UCSD-AML1 (cell line): ENCODE data around the gene TMCO4.
"Not testable (repeated sequence)": the region's sequence is repeated elsewhere in the genome, so short reads cannot be mapped to it uniquely, and the experiment has no call there.

ENCODE experiments used
- DNase-seq: peaks from one replicate; lab custom pipeline; 2025; ENCODE audit not compliant: unreplicated experiment; lab: John Stamatoyannopoulos, UW

The TMCO4 gene

DNA sequence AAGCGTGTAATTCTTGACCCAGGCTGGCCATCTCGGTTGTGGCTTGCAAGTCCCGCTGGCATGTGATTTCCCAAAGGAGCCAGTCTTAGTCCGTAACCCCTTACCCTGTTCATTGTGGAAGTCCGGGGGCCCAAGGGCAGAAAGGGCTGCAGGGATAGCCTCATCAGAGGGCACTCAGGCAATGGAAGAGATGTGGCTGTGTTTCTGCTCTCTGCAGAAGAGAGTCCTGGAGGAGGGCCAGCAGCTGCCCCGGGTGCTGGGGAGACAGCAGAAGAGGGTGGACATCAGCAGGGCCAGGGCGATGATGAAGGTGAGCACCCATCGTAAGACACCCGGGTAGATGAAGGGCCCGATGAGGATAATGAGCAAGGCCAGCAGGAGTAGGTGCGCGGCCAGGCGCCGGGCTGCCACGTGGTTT is 14.5 kb upstream of the TMCO4 start:
- DNase-seq, result no peak

GRCh38 chr1:19813643-19813960 is 13.9 kb upstream of the TMCO4 start:
- DNase-seq, result no peak

DNA sequence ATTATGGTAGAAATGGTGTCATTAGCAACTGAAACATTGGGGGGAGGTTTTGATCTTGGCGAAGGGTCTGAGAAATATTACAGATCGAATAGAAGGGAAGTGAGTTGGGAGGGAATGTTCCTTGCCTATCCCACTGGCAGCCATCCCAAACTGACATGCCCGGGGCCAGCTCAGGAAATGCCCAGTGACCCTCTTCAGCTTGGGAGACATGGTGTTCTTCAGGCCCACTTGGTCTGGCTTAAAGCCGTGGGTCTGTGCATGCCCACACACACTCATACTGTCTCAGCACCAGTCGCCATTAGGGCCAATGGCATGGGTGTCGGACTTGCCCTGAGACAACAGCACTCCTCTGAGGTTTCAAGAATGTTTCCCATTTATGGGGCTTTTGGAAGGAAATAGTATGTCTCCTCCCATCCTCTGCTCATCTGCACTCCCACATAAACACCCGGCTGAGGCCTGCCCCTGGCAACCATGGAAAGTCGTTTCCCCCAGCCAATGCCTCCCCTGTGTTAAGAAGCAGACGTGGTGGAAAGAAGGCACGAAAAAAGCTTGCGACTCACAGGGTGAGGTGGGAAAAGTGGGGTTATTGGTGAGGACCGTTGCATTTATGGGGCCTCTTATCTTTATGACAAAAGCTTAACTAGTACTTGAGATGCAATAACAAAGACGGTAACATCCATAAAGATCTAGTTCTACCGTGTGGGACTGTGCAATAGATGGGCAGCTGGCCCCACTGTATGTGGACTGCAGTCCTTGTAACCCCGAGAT is 13.3 kb upstream of the TMCO4 start:
- DNase-seq, result no peak

DNA sequence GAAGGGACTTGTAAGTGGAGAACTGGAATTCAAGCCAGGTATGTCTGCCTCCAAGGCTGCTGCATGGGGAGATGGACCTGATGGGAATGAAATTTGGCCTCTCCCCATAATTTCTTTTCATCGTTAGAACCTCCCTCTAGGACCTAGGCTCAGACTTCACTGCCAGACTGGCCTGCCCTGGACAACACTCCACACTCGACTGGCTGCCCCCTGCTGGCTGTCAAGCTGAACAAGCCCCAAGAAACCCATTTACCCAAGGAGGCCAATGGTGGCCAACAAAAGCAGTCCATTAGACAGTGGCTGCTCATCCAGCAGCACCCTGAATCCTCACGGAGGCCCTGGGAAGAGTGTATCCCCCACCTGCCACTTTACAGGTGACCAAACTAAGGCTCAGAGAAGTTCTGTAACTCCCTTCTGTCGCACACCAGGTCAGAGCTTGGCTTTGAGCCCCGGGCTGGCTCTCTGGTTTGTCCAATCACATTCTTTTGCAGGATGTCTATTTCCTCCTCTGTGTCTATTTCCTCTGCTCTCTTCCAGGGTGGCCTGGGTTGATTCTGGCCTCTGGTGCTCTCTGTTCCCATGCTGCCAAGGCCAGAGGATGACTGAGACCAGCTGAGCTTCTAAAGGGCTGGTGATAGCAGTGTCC is 11.6 kb upstream of the TMCO4 start:
- DNase-seq, result peak; percentile 44

- DNase-seq, result no peak
Measured at GRCh38 chr1:19809044-19809750, 9.5 kb upstream of the TMCO4 start.

DNA sequence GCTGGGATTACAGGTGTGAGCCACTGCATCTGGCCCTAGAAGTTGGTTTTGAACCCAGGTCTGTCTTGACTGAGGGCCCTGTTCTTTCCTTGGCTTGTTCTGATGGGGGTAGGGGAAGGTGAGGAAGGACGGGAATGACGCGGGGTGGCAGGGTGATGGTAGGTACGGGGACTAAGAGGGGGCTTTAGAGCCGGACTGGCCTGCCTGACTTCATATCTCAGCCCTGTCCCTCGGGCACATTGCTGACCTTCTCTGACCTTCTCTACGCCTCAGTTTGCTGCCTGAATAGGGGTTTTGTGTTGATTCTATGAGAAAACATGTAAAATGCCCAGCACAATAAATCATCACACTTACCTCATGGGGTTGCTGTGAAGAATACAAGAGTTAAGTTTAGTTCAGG is 8.6 kb upstream of the TMCO4 start:
- DNase-seq, result no peak

DNA sequence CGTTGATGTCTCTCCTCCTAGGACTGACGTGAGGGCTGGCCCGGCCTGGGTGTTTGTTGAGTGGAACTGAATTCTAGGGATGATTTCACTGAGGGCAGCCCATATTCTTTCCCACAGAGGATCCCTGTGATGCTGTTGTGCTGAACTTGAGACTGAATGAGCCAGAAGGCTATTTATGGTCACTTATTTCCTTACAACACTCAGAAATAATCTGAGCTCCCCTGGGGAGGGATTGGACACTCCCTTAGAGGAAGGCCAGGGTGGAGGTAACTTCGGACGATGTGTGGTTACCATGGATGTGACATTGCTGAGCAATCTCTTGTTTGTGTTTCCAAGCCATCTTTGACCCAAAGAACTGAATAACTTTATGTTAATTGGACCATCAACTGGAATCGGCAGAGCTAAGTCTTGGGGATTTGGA is 5.1 kb upstream of the TMCO4 start:
- DNase-seq, result no peak

- no peak for DNase-seq
Measured at GRCh38 chr1:19802269-19802668, 2.6 kb upstream of the TMCO4 start.

DNA sequence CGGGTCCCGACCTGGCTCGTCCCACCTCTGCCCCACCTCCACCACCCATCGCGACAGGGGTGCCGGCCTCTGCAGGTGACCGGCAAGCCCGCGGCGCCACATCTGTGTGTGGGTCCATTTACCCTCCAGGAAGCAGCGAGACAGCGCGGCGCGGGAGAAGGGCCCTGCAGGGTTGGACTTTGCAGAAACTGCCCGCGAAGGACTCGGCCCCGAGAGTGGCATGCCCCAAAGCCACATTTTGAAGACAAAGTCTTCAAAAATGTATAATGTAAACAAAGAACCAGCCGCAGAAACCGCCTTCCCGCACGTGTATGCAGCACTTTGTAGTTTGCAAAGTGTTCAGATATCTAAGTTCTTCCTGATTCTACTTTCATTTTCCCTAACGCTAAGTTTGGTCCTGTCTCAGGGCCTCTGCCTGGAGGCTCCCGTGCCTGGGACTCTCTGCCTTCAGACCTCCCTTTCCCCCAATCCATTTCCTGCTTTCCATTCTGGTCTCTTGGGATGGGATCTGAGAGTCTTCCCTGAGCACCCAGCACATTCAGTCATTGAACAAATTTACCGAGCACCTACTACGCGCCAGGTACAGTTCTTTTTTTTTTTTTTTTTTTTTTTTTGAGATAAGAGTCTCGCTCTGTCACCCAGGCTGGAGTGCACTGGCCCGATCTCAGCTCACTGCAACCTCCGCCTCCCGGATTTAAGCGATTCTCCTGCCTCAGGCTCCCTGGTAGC is 524 bp upstream of the TMCO4 start:
- DNase-seq, result peak; percentile 61

- no peak for DNase-seq
Measured at GRCh38 chr1:19798486-19799229, 1.1 kb downstream of the TMCO4 start.

- DNase-seq, result no peak
Measured at GRCh38 chr1:19797827-19798226, 1.9 kb downstream of the TMCO4 start.

DNA sequence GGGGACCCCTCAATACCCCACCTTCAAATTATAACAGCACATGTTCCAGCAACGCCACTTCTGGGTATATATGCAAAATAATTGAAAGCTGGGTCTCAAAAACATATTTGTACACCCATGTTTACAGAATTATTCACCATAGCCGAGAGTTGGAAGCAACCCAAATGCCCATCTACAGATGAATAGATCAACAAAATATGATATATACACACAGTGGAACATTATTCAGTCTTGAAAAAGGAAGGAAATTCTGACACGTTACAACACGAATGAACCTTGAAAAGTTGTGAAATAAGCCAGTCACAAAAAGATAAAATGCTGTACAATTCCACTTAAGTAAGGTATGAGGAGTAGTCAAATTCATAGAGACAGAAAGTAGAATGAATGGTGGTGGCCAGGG is 5.1 kb downstream of the TMCO4 start:
- DNase-seq, result no peak

DNA sequence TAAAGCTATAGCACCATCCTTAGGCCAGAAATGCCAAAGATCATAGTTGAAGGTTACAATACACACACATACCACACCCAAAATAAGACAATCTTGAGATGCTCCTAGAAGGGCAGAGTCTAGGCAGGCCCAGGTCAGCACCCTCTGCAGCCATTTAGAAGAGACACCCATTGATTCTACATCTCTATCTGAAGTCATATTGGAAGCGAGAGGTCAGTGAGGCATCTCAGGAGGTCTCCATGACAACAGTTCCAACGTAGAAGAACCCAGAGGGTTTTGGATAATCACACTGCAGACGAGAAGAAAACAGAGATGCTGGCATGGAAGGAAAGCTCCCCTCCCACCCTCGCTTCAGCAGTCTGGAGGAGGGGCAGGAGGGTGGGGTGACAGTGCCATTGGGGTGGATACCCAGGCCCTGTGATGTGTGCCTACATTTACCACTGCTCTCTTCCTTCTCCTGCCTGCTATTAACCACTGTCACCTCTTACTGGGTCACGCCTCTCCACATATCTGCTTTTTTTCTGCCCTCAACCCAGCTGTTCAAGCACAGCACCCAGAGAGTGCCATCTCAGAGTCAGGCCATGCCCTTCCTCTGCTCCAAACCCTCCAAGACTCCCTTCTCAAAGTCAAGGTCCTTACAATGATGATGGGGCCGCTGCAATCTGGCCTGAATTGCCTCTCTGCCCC is 6.2 kb downstream of the TMCO4 start:
- DNase-seq, result no peak

GRCh38 chr1:19792237-19793002 is 7.3 kb downstream of the TMCO4 start:
- DNase-seq, result no peak

DNA sequence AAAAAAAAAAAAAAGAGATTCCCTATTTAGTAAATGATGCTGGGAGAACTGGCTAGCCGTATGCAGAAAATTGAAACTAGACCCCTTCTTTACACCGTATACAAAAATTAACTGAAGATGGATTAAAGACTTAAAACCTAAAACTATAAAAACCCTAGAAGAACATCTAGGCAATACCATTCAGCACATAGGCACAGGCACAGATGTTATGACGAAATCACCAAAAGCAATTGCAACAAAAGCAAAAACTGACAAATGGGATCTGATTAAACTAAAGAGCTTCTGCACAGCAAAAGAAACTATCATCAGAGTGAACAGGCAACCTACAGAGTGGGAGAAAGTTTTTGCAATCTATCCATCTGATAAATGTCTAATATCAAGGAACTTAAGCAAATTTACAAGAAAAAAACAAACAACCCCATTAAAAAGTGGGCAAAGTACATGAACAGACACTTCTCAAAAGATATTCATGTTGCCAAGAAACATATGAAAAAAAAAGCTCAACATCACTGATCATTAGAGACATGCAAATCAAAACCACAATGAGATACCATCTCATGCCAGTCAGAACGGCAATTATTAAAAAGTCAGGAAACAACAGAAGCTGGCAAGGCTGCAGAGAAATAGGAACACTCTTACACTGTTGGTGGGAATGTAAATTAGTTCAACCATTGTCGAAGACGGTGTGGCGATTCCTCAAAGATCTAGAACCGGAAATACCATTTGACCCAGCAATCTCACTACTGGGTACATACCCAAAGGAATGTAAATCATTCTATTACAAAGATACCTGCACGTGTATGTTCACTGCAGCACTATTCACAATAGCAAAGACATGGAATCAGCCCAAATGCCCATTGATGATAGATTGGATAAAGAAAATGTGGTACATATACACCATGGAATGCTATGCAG is 9.4 kb downstream of the TMCO4 start:
- not testable (repeated sequence) for DNase-seq

- DNase-seq, result no peak
Measured at GRCh38 chr1:19786988-19787423, 12.7 kb downstream of the TMCO4 start.

- no peak for DNase-seq
Measured at GRCh38 chr1:19785660-19786059, 14.1 kb downstream of the TMCO4 start.

DNA sequence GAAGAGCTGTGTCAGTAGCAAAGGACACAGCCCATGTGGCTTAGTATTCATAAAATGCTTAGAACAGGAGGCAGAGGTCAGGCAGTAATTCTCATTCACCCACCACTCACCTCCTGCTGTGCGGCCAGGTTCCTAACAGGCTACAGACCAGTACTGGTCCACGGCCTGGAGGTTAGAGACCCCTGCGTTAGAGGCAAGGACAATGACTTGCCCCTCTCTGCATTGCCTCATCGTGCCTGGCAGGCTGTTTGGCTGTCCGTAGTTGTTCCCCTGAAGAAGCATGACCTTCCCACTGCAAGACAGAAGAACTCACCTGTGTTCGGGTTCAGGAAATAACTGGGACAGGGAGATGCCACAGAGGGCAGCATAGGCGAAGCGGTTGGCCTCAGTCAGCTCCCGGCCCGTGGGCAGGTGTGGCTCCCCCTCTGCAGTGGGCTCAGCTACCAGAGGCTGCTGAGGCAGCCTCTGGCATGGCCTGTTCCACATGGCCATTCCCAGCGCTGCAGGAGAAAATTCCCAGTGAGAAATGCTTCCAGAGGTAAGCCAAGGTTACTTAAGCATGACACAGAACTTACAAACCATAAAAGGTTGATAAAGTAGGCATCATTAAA is 19.3 kb downstream of the TMCO4 start:
- DNase-seq, result no peak
